Umbilical cord (tissue), 2 donors: Measurements from ENCODE around the gene CRAT. TPM values are rescaled to one million over a fixed set of nuclear protein-coding genes. Genes with fewer than 3 reads are reported as not detected.
"Not testable (repeated sequence)": the region's sequence is repeated elsewhere in the genome, so short reads cannot be mapped to it uniquely, and the experiment has no call there.

Experiments
- DNase-seq: peaks from one replicate; pipeline ENCODE4 v3.0.0-alpha.2; 2015; ENCODE audit warnings: low spot score
- total RNA-seq: library from RNA; depleted of rRNA; stranded (reverse); fragments of >200 nt; gene quantifications from one replicate; pipeline ENCODE4 v1.2.3, GENCODE V29; 2014; ENCODE audit warnings: low replicate concordance; ENCODE audit not compliant: insufficient read depth

CRAT gene
- total RNA-seq, 1 donor from 2014 or later: 27.9 TPM

DNA sequence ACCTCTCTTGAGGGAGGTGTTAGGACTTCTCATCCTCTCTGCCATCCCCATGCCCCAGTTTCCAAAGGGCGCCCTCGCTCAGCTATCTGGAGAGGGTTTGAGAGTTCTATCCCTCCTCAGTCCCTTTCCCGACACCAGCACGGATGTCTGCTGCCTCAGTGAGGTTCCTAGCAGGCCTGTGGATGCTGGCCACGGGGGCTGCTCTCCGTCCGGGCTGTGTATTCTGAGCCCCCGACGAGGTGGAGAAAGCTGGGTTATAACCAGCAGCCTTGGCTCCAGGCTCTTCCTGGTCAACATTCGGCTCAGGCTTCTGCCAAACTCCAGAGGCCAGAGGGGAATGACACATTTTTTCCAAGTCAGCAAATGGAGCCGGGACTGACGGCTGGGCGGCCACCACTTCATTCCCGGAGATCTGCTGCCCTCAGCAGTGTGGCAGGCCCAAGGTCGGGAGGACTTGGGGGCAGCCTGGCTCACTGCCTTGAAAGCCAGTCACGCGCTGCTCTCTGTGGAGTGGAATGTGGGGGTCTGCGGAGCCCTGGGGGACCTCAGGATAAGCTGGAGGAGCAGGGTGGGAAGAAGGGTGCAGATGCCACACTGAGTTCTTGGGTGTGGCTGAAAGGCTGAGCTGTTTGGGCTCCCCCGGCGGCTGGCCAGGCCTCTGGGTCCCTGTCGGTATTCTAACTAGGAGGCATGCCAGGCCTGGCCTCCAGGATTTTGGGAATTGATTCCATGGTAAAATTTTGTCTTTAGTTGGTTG is 28.1 kb upstream of the CRAT start:
- peak; percentile 60 for DNase-seq

DNA sequence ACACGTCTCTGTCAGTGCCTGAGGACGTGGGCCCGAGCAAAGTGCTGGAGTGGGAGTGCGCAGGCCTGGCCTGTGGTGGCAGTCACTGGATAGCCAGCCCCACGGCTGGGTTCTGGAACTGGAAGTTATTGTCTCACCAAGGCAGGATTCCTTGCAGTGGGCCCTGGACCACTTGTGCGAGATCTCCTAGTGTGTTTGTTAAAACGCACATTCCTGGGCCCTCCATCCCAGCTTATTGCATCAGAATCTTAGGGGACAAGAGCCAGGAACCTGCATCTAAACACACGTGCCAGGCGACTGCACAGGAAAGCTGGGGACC is 27.5 kb upstream of the CRAT start:
- no peak for DNase-seq

DNA sequence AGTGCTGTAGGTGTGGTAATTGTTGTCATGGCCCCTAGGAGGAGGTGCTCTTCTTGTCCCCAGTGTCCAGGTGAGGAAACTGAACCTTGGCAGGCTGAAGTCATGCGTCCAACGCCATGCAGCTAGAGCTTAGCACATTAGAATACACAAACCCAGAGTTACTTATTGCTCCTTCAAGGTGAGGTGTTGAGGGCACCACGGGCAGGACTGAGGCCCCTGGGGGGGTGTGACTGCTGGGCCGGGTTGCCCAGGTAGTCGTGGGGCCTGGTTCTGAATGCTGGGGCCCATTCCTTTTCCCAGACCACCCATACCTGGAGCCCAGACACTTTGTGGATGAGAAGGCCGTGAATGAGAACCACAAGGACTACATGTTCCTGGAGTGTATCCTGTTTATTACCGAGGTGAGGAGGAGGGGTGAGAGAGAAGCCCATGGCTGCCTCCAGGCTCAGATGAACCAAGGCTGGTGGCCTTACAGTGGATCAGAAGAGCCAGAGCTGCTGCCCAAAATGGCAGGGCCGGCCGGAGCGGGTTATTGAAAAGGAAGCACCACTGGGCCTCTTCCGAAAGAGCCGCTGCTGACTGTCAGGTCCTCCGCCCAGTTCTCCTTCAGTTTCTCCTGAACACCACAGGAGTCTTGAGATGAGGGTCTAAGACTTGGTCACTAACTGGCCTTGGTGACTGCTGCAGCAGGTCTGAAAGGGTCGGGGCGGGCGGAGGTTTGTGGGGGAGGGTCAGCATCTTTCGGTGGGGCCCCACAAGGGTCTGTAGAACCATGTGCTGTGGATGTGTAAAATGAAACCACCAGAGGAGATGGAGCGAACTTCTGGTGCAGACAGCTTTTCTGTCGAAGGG is 26.9 kb upstream of the CRAT start:
- no peak for DNase-seq

DNA sequence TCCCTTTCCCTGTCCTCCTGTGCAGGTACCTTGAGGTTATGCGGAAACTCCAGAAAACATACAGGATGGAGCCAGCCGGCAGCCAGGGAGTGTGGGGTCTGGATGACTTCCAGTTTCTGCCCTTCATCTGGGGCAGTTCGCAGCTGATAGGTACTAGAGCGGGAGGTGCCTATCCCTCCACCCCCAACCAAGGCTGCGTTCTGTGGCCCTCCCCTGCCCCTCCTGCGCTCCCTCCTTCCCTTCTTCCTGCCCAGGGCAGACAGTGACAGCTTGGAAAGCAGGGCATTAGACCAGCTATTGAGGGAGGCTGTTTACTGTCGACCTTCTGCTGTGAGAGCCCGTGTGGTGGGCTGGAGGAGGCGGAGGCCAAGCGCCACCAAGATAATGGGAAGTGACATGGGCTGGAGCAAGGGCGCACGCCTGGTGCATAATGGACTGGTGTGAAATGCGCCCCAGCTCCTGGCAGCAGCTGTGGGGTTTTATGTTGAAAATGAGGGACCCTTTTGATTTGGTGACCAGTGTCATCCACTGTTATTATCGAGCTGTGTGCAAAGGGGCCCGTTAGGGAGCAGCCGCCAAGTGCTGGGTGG is 25.9 kb upstream of the CRAT start:
- DNase-seq: no peak

DNA sequence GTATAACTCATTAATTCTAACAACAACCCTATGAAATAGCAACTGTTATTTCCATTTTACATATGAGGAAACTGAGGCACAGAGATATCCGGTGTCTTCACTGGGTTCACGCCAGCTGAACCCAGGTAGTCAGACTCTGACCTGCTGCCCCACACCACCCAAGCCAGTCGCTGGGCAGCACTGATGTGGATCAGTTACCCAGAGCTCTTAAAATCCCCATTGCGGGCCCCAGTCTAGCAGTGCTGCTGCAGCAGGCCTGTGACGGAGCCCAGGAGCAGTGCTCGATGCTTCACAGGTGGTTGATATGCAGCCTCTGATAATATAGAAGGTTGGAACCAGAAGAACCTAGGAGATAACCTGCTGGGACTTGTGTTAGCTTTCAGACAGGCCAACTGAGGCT is 24.9 kb upstream of the CRAT start:
- DNase-seq: no peak

DNA sequence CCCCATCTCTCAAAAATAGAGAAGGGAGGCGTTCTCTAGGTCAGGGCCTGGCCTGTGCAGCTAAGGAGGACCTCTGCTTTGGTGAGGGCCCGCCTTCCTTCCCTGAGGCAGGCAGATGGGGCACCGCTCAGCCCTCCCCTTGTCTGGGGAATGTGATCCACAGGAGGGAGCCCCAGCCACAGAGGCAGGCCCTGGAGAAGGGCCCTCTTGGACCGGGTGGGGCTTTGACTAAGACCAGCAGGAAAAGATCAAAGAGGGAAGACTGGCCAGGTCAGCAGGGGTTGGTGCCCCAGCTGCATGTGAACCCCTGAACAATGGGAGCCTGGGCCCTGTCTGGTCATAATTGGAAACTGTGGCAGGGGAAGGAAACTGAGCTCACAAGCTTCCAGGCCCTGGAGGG is 22.5 kb upstream of the CRAT start:
- DNase-seq: no peak

DNA sequence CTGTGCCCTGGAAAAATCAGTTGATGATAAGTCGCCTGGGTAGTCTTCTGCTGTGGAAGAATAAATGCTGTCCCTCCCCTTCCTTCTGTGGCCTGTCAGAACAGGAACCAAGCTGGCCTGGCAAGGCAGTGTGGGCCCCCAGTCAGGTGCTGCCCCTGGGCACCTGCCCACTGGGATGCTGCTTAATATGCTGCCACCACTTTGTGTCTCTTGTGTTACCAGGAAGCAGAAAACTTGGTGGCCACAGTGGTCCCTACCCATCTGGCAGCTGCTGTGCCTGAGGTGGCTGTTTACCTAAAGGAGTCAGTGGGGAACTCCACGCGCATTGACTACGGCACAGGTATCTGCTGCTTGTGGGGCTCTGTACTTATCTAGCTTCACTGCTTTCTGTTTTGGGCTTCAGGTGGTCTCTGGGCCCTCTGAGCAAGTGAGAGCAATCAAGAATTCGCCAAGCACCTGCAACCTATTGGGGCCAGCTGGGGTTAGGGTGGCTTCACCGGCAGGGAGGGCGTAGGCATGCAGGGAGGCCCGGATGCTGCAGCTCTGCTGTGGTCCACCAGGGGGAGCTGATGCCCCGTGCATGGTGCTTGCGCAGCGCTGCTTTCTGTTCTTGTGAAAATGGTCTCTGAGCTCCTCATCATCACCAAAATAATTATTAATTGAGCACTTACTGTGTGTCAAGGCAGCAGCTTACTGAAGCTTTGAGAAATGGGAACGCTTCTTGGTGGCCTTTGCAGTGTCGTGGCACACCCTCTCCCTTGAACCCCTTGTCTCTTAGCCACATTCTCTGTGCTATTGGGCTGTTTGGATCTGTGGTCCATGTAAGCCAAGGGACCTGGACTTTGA is 20.9 kb upstream of the CRAT start:
- peak; percentile 72 for DNase-seq

DNA sequence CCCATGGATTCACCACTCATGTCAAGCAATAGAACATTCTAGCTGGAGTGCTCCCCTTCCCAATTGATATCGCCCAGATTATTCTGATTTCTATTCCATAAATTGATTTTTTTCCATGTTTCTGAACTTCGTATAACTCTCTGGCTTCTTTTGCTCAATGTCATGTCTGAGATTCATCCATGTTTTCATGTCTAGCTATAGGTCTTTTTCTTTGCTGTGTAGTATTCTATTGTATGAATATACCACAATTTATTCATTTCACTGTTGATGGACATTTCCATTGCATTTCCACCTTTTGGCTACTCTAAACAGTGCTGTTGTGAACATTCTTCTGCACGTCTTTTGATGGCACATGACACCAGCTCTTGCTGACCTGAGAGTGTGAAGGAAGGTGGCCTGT is 20.2 kb upstream of the CRAT start:
- no peak for DNase-seq

DNA sequence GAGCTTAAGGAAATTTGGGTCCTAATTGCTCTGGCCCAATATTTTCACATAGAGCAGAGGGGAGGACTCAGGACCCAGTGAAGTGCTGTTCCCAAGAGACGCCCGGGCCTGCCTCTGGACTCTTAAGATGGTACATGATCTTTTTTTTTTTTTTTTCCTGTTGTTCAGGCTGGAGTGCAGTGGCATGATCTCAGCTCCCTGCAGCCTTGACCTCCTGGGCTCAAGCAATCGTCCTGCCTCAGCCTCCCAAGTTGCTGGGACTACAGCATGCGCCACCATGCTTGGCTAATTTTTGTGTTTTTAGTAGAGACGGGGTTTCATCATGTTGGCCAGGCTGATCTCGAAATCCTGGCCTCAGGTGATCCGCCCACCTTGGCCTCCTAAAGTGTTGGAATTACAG is 19.7 kb upstream of the CRAT start:
- DNase-seq: not testable (repeated sequence)

DNA sequence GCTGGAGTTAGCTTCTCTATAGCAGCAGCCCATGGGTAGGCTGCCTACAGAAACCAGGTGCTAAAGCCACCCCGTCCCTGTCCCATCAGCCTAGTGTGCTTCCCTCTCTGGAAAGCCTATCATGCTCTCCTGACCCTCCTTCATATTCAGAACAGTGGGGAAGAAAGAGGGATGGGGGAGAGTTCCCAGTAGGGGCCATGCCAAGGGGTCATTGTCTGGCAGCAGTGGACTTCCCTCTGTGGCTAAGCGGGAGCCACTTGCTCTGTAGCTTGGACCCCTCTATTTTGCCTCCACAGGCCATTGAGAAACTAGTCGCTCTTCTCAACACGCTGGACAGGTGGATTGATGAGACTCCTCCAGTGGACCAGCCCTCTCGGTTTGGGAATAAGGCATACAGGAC is 18.1 kb upstream of the CRAT start:
- no peak for DNase-seq

DNA sequence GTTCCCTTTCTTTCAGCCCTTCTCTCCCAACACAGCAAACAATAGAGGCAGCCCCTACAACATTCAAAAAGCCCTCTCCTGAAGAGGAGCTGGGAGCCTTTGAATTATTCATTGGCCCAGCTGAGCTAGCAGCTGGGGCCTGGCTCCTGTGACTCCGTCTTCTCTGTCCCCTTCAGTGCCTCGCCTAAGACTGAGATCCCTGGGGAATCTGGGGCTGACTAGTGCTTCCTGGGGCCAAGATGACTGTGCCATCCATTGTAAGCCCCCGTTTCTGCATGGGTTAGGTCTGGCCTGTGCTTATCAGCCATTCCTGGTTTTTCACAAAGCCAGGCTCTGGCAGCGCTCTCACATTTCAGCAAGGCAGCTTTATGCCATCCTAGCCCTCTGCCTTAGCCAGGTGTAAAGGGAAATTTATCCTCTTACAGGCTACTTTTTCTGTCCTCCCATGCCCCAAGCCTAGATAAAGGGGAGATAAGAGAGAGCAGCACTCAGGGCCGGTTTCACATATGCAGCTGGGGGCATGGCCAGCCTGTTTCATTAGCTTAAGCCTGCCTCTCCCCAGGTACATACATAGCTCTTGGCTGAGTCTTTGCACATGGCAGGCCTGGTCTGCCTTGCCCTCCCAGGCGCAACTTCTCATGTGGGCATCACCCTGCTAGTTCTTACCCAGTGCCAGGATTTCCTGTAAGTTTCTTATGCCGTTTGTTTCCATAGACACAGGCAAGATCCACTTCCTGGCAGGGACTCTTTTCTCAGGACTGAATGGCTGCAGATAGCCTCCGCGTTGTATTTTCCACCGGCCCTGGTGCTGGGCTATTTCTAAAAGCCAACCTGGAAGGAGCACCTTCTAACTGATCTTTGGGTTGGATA is 16.4 kb upstream of the CRAT start:
- no peak for DNase-seq

DNA sequence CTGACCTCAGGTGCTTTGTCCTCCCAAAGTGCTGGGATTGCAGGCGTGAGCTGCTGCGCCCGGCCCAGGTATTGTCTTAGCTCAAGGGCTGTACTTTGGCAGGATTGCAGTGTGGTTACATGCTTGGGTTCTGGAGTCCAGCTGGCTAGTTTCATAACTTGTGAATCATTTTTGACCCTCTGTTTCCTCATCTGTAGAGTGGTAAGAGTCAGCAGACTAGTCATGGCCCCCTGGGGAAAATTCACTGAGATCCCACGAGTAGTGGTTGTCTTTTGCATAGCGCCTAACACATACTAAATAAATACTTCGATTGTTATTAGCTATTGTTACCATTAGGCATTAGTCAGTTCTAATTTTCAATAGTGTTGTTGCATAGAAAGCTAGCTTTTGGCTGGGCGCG is 14.9 kb upstream of the CRAT start:
- DNase-seq: no peak

DNA sequence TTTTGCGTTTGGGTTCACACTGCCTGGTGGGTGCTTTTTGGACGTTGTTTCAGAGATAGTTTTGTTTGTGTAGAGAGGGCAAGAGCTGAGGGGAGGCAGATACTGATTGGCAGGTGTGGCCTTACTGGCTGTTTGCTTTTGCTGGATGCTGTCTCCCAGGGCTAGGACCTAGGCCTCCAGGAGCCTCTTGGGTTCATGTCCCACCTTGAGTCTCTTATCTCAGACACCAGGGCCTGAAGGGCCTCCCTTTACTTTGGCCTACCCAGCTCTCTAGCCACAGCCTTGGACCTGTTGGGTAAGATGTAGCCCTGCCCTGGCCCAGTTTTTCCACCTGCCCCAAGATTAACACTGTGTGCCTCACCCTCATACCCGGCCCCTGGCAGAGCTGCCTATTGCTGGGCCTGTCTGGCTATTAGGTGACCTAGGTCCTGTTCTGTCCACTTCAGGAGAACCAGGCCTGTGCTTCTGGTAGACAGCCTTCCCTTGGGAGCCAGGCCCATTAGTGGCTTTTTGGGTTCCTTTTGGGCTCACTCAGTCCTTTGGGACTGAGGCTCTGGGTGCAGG is 14.0 kb upstream of the CRAT start:
- no peak for DNase-seq

DNA sequence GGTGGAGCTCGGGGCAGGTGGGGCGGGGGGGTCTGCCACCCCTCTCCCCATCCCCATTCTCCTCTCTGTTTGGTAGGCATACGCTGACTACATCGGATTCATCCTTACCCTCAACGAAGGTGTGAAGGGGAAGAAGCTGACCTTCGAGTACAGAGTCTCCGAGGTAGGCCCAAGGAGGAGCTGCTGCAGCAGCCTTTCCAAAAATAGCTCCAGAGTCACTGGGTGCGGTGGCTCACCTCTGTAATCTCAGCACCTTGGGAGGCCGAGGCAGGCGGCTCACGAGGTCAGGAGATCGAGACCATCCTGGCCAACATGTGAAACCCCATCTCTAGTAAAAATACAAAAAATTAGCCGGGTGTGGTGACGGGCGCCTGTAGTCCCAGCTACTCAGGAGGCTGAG is 12.4 kb upstream of the CRAT start:
- DNase-seq: not testable (repeated sequence)

DNA sequence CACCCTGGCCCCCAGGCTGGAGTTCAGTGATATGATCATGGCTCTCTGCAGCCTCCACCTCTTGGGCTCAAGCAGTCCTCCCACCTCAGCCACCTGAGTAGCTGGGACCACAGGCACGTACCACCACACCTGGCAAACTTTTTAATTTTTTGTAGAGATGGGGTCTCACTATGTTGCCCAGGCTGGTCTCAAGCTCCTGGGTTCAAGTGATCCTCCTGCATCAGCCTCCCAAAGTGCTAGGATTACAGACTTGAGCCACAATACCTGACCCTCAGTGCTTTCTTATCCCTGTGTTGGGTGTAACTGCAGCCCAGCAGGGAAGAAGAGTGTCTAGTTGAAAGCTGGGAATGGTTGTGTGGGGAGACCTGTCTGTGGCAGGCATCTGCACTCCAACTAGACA is 11.5 kb upstream of the CRAT start:
- DNase-seq: no peak

DNA sequence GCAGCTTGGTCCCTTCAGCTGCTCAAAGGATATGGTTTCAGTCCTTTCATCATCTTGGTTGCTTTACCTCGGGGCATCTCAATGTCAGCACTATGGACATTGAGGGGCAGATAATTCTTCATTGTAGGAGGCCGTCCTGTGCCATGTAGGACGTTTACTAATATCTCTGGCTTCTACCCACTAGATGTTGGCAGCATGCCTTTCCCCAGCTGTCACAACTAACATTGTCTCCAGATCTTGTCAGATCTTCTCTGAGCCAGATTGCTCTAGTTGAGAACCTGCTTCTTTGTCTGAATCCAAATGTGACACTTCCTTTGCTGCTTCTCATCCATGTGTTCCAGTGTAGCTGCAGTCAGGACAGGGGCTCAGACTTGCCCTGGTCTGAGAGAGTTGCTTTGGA is 10.9 kb upstream of the CRAT start:
- DNase-seq: no peak

DNA sequence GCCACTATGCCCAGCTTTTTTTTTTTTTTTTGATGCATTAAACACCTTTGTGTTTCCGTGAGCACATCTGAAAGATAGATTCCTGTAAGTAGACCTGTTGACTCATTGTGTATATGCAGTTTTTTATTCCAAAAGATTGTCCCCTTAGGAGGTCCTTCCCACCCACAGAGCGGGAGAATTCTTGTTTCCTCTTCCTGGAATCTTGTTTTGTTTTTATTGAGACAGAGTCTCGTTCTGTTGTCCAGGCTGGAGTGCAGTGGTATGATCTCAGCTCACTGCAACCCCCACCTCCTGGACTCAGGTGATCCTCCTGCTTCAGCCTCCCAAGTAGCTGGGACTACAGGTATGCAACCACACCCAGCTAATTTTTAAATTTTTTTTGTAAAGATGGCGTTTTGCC is 8.2 kb upstream of the CRAT start:
- DNase-seq: no peak

DNA sequence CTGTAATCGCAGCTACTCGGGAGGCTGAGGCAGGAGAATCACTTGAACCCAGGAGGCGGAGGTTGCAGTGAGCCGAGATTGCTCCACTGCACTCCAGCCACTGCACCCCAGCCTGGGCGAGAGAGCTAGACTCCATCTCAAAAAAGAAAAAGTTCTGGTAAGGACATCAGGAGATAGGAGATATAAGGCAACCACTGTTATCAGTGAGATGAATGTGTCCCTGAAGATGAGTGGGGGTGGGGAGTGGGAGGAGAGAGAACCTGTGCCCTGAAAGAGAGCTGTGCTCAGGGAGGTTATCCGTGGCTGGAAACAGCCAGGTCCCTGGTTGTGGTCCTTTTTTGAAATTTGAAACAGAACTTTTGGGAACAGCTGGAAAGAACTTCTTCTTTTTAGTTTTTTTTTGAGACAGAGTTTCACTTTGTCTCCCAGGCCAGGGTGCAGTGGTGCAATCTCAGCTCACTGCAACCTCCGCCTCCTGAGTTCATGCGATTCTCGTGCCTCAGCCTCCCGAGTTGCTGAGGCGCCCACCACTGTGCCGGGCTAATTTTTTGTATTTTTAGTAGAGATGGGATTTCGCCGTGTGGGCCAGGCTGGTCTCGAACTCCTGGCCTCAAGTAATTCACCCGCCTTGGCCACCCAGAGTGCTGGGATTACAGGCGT is 3.2 kb upstream of the CRAT start:
- no peak for DNase-seq

DNA sequence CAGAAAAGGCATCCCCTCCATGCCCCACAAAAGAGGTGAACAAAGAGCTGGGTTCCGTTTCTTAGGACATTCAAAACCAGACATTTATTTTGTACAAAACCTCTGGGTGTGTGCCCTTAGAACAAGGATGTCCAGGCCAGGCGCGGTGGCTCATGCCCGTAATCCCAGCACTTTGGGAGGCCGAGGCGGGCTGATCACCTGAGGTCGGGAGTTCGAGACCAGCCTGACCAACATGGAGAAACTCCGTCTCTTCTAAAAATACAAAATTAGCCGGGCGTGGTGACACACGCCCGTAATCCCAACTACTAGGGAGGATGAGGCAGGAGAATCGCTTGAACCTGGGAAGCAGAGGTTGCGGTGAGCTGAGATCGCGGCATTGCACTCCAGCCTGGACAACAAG is 1.9 kb upstream of the CRAT start:
- not testable (repeated sequence) for DNase-seq

DNA sequence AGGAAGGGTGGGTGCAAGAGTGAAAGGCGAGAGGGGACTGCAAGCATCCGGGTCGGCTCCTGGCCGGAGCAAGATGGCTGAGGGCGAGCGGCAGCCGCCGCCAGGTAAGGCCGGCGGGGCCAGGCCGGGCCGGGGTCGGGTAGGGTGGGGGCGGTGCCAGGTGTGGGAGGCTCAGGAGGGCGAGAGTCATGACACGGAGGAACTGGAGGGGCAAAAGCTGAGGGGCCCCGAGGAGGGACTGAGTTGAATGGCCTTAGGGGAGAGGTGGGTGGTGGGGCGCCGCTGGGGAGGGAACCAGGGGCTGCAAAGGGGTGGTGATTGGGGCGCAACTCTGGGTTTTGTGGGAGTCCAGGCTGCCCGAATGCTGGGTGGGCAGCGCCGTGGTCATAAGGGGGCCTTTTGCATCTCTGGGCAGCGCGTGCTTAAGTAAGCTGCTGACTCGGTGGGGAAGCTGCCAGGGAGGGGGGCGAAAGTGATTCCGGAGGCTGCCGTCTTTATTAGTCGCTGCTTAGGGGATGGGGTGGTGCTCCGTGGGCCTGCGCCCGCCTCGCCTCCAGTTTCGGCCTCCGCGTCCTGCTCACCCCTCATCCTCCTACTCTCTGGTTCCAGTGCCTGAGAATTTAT is 1.0 kb upstream of the CRAT start:
- peak; percentile 50 for DNase-seq
